Neural cell (in vitro differentiated cells): ENCODE results near the gene OLIG1.

Source experiments
- CTCF ChIP-seq: fragments of 450-650 bp; IDR thresholded peaks from 2 replicates; pipeline ENCODE4 v1.5.1; 2014; ENCODE audit warnings: antibody characterized with exemption, mild to moderate bottlenecking, moderate library complexity; ENCODE audit not compliant: poor library complexity, severe bottlenecking
- EZH2 ChIP-seq: fragments of 200-600, 300-800 bp; shearing (Covaris generic), sonication (generic); IDR thresholded peaks from 2 replicates; pipeline ENCODE4 v1.6.1; 2014; ENCODE audit warnings: antibody characterized with exemption, low read length, borderline replicate concordance, mild to moderate bottlenecking; ENCODE audit not compliant: insufficient read depth, poor library complexity, severe bottlenecking
- RAD21 ChIP-seq: fragments of 450-650 bp; conservative IDR thresholded peaks from 2 replicates; pipeline ENCODE4 v1.6.1; 2014; ENCODE audit warnings: antibody characterized with exemption, mild to moderate bottlenecking, moderate library complexity

- TF ChIP-seq RAD21 (no peak), CTCF (no peak), EZH2 (no peak)
Observed at GRCh38 chr21:33075596-33076195, 5.8 kb downstream of the OLIG1 start.
